ENCODE data around the gene DNAH14.
"Not testable (repeated sequence)": the region's sequence is repeated elsewhere in the genome, so short reads cannot be mapped to it uniquely, and the experiment has no call there.

Gene DNAH14

DNA sequence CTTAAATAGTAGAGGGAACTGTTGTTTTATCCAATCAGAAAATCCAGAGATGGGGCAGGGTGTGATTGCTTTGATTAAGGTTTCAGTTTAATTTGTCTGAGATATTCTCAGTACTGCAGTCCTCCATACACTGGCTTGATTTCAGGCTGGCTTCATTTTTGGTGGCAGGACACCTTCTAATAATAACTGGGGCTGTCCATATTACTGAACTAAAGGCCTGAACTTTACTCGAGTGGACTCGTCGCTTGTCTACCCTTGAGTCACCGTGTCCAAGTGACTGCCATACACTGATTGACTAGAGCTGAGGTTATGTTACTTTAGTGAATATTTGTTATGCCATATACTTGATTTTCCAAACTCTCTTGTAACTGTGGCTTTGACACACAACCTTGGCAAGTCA is 228.8 kb downstream of the DNAH14 start:
- no peak for DNase-seq

GRCh38 chr1:225159793-225160192 is 230.3 kb downstream of the DNAH14 start:
- no peak for DNase-seq

- not testable (repeated sequence) for DNase-seq
Measured at GRCh38 chr1:225177409-225177808, 247.9 kb downstream of the DNAH14 start.

- no peak for DNase-seq
Measured at GRCh38 chr1:225179686-225180085, 250.2 kb downstream of the DNAH14 start.

DNA sequence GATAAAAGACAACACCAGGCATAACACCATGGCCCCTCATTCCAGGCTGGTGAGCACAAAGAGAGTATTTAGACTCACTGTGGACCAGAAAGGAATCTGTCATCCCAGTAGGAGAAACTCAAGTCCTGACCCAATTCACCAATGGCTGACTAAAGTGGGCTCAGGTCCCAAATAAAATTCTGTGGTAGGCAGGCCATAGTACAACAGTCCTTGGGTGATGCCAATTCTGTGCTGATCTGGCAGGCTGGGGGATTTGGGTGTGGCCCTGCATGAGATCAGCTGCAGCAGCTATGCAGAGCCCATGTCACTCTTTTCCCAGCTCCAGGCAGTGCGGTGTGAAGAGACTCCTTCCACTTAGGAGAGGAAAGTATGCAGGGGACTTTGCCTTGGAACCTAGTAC is 253.2 kb downstream of the DNAH14 start:
- no peak for DNase-seq

DNA sequence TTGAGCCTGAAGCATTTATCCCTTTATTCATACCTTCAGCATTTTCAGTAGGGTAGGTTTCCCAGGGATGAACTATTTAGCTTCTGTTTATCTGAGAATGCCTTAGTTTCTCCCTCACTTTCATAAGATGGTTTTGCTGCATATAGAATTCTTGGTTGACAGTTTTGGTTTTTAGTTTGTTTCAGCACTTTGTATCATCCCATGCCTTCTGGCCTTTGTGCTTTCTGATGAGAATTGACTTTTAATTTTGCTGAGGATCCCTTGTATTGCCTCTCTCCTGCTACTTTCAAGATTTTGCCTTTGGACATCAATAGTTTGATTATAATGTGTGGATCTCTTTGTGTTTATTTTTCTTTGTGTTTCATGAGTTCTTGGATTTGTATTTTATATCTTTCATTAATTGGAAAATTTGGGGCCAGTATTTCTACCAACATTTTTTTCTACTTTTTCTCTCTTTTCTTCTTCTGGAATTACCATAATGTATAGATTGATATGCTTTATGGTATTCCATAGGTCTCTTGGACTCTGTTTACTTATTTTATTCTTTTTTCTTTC is 261.8 kb downstream of the DNAH14 start:
- no peak for DNase-seq

GRCh38 chr1:225201447-225201846 is 272.0 kb downstream of the DNAH14 start:
- DNase-seq: no peak

- no peak for DNase-seq
Measured at GRCh38 chr1:225207791-225208190, 278.3 kb downstream of the DNAH14 start.

- DNase-seq: no peak
Measured at GRCh38 chr1:225209153-225209552, 279.7 kb downstream of the DNAH14 start.

- not testable (repeated sequence) for DNase-seq
Measured at GRCh38 chr1:225210180-225210579, 280.7 kb downstream of the DNAH14 start.

- not testable (repeated sequence) for DNase-seq
Measured at GRCh38 chr1:225211694-225212442, 282.4 kb downstream of the DNAH14 start.

DNA sequence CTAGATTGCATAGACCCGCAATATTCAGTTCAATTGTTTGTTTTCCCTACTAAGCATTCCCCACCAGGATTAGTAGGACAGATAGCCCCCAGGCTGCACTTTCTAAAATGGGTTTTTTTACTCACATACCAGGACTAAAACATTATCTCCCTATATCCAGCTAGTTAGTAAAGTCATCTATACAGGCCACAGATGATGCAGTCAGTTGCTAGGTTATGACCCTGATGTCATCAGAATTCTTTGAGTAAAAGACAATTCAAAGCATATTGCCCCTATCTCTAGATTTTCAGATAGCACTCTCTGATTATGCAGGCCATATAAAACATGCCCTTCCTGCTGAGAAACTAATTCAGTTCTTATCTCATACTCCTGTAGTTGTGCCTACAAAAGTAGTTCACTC is 294.8 kb downstream of the DNAH14 start:
- no peak for DNase-seq

- no peak for DNase-seq
Measured at GRCh38 chr1:225225681-225226080, 296.2 kb downstream of the DNAH14 start.

GRCh38 chr1:225228871-225229303 is 299.4 kb downstream of the DNAH14 start:
- no peak for DNase-seq

DNA sequence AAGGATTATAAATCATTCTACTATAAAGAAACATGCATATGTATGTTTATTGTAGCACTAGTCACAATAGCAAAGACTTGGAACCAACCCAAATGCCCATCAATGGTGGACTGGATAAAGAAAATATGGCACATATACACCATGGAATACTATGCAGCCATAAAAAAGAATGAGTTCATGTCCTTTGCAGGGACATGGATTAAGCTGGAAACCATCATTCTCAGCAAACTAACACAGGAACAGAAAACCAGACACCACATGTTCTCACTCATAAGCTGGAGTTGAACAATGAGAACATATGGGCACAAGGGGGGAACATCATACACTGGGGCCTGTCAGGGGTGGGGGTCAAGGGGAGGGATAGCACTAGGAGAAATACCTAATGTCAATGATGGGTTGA is 300.0 kb downstream of the DNAH14 start:
- not testable (repeated sequence) for DNase-seq

DNA sequence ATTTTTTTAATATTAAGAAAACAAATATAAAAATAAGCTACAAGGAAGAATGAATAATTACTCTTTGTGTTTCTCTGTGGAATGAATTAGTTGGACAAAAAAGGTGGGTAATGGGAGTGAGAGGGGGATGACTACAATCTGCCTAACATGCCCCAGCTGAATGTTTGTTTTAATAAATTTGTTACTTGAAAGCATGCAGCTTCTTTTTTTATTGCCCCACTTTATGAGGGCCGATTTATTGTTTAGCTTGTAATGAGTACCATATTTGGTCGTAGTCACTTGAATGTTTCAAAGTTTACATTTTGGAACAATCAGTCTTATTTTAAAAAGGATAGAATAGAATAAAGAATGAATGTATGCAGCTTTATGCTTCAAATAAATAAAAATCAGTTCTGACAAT is 301.0 kb downstream of the DNAH14 start:
- no peak for DNase-seq

GRCh38 chr1:225232930-225233329 is 303.5 kb downstream of the DNAH14 start:
- not testable (repeated sequence) for DNase-seq

- no peak for DNase-seq
Measured at GRCh38 chr1:225242611-225243010, 313.1 kb downstream of the DNAH14 start.

GRCh38 chr1:225250432-225250831 is 321.0 kb downstream of the DNAH14 start:
- no peak for DNase-seq

GRCh38 chr1:225253173-225253572 is 323.7 kb downstream of the DNAH14 start:
- DNase-seq: no peak

- no peak for DNase-seq
Measured at GRCh38 chr1:225253784-225254183, 324.3 kb downstream of the DNAH14 start.

DNA sequence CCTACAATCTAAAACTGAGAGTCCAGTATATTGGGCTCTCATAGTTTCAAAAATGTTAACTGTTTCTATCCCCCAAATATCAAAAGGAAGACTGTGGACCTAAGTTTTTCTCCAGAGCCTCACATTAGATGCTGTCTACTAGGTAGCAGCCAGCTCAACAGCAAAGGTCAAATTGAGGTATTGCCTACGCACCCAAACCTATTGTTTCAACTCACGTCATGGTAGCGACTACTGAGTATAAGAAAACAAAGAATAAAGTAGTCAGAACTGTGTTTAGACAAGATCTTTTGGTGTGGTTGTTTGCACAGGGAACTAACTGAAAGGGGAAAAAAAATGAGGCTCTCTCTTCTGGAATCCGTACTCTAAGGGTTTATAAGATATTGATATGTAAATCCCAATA is 325.2 kb downstream of the DNAH14 start:
- no peak for DNase-seq

DNA sequence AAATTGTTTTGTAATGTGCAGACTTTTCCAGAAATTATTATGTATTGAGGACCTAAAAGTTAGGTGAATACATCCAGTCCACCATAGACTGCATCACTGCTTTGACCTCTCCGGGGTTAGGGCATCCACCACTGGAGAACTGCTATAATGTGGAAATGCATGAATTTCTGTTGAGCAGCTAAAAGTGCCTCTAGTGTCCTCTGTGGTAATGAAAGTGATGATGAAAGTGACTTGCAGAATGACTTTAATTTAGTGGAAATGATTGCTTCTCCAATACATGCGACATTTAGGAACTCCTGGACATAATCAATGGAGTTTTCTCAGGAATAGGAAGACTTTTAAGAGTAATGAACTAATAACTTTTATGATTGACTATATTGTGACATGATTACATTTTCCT is 327.6 kb downstream of the DNAH14 start:
- DNase-seq: no peak

GRCh38 chr1:225258811-225259210 is 329.3 kb downstream of the DNAH14 start:
- DNase-seq: no peak

GRCh38 chr1:225259542-225259941 is 330.1 kb downstream of the DNAH14 start:
- DNase-seq: no peak
